Ovary (tissue), 3 donors: ENCODE results near the gene CDKAL1.

Experiments
- CTCF ChIP-seq, 3 donors: fragments of 450-650 bp in 2 of 3; fragments of 200-600 bp in 1 of 3; IDR thresholded peaks; one replicate each; pipeline versions ENCODE4 v1.5.1 to v1.8.0; 2016 to 2022; ENCODE audit warnings: antibody characterized with exemption in 3 of 3, mild to moderate bottlenecking in 1 of 3
- POLR2A ChIP-seq: fragments of 450-650 bp; IDR thresholded peaks from one replicate; pipeline ENCODE4 v1.6.1; 2017; ENCODE audit warnings: antibody characterized with exemption, mild to moderate bottlenecking, moderate library complexity
- donor health status: DM: no; HTN: no; CAD: no.

- TF ChIP-seq CTCF (IDR thresholded peaks at IDR 0.05) (no peak), POLR2A (no peak)
Measured at GRCh38 chr6:20630617-20631548, 96.6 kb downstream of the CDKAL1 start.
